Colonic mucosa (tissue), 4 donors: ENCODE measurements around the gene LYPD6B. TPM values are rescaled to one million over a fixed set of nuclear protein-coding genes. Genes with fewer than 3 reads are reported as not detected.

ENCODE experiments used
- DNase-seq: peaks from one replicate; pipeline ENCODE4 v3.0.0-alpha.2; 2020
- H3K27ac ChIP-seq: fragments of 200-600 bp; one replicate; pipeline ENCODE4 v1.8.0; 2021
- H3K27me3 ChIP-seq: fragments of 200-600 bp; one replicate; pipeline ENCODE4 v1.8.0; 2021
- H3K36me3 ChIP-seq: fragments of 200-600 bp; one replicate; pipeline ENCODE4 v1.8.0; 2021
- H3K4me1 ChIP-seq: fragments of 200-600 bp; one replicate; pipeline ENCODE4 v1.8.0; 2021; ENCODE audit warnings: mild to moderate bottlenecking
- H3K4me3 ChIP-seq: fragments of 200-600 bp; one replicate; pipeline ENCODE4 v1.8.0; 2021
- H3K9ac ChIP-seq, 2 donors: one replicate each; pipeline ENCODE4 v1.7.0; 2013; ENCODE audit warnings: control low read depth in 2 of 2, low read depth in 2 of 2, low read length in 2 of 2
- H3K9me3 ChIP-seq: fragments of 200-600 bp; one replicate; pipeline ENCODE4 v1.8.0; 2021
- intact Hi-C: fragments of 100-400 bp; cut with DNase I; formaldehyde crosslinking; loops from one replicate; pipeline ENCODE4 v1.14.1; 2022
- total RNA-seq, 2 donors: library from RNA; stranded (reverse); fragmentation: NEBNext Ultra II Directional in 1 of 2; extraction: Animal tissue kit (Norgen Biotek cat#: 25700) in 1 of 2; gene quantifications; one replicate each; pipeline ENCODE4 v1.2.1, GENCODE V29; 2021
- TF ChIP-seq, protein P1 (sequence below): fragments of 200-600 bp; IDR thresholded peaks from one replicate; pipeline ENCODE4 v1.8.0; 2022; ENCODE audit warnings: antibody characterized with exemption, mild to moderate bottlenecking
- donor health status: healthy.
- donor health status: DM: no; HTN: no; CAD: no.
- donor health status: DM: no; HTN: no; CAD: no.

Gene LYPD6B
- total RNA-seq, 2 donors from 2014 or later = 2.6 to 3.4 TPM

DNA sequence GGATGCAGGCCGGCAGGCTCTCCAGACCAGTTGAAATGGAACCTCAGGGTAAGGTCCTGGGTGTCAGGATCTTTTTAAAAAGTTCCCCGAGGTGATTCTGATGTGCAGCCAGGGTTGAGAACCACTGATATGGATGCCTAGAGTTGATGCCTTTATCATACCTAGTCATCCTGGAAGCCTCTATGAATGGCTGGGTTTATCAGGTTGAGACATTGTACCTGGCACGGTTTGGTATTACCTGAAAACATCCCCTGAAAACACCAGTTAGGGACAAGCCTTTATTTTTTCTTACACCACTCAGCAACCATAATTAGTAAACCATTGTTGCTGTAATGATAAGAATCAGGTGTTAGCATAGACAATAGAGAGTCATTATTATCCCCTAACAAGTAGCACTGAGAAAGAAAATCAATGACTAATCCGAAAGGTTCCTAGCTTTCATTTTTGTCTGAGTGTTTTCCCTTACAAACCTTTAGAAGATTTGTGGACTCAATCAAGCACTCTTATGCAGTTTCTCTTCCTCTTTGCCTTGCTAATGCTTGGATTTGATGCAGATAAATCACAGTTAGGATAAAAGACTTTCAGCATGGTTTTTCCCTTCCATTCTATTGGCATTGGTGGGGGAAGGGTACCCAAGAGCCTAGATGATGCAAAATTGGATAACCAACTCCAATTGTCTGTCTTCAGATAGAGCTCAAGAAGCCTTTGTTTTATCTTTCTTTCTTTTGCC lies 175.4 kb downstream of the LYPD6B start:
- no peak overlapping the region for H3K4me3 ChIP-seq
- no peaks in the 10 kb centered on the region for H3K27me3 ChIP-seq
- no peaks in the 10 kb centered on the region for H3K36me3 ChIP-seq
- intact Hi-C loops = no loop called here
- no peak overlapping the region for H3K9ac ChIP-seq
- no peak overlapping the region for H3K27ac ChIP-seq
- H3K9me3 ChIP-seq = no peaks in the 10 kb centered on the region
- DNase-seq = no peak
- TF ChIP-seq, protein P1, sequence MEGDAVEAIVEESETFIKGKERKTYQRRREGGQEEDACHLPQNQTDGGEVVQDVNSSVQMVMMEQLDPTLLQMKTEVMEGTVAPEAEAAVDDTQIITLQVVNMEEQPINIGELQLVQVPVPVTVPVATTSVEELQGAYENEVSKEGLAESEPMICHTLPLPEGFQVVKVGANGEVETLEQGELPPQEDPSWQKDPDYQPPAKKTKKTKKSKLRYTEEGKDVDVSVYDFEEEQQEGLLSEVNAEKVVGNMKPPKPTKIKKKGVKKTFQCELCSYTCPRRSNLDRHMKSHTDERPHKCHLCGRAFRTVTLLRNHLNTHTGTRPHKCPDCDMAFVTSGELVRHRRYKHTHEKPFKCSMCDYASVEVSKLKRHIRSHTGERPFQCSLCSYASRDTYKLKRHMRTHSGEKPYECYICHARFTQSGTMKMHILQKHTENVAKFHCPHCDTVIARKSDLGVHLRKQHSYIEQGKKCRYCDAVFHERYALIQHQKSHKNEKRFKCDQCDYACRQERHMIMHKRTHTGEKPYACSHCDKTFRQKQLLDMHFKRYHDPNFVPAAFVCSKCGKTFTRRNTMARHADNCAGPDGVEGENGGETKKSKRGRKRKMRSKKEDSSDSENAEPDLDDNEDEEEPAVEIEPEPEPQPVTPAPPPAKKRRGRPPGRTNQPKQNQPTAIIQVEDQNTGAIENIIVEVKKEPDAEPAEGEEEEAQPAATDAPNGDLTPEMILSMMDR = no peak
- no peaks in the 10 kb centered on the region for H3K4me1 ChIP-seq

DNA sequence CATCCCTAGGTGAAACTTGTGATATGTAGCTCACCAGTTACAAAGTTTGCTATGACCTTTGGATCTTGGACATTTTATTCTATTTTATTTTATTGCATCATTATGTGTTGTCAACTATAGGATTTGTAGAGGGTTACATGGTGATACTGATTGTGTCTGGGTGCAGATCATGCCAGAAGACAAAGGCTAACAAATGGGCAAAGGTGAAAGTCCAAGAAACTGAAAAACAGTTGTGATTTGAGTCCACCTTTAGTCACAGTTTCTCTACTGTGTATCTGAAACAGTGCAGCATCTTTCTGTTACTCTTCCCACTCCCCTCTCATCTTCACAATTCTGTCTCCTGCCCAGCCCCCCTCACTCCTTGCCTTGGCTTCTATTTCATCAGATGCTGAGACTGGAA lies 180.0 kb downstream of the LYPD6B start:
- Histone ChIP-seq H3K27ac (no peak overlapping the region), H3K9ac (no peak overlapping the region), H3K27me3 (no peaks in the 10 kb centered on the region), H3K36me3 (no peaks in the 10 kb centered on the region), H3K4me1 (no peaks in the 10 kb centered on the region), H3K4me3 (no peak overlapping the region), H3K9me3 (no peaks in the 10 kb centered on the region)
- TF ChIP-seq, protein P1 = no peak
- no peak for DNase-seq
- intact Hi-C loops = no loop called here

DNA sequence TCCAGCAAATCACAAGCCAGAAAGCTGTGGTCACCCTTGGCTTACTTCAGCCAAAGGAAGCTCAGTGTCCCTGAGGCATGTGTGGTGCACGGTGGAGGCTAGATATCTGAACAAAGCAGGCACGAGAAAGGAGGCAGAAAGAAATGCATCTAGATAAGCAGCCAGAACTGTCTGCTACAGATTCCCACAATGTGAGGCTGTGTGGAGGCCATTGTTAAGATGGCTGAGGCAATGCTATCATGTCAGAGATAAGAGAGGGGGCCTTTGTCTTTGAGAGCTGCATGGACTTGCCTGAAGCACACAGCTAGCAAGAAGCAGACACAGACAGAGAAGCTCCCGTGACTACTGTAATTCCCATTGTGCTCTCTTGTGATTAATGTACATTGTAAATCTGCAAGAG lies 181.4 kb downstream of the LYPD6B start:
- H3K9me3 ChIP-seq = no peaks in the 10 kb centered on the region
- H3K9ac ChIP-seq = no peak overlapping the region
- intact Hi-C loops = no loop called here
- H3K27ac ChIP-seq = no peak overlapping the region
- TF ChIP-seq, protein P1 = no peak
- no peak overlapping the region for H3K4me3 ChIP-seq
- no peaks in the 10 kb centered on the region for H3K27me3 ChIP-seq
- no peaks in the 10 kb centered on the region for H3K36me3 ChIP-seq
- H3K4me1 ChIP-seq = no peaks in the 10 kb centered on the region
- no peak for DNase-seq

DNA sequence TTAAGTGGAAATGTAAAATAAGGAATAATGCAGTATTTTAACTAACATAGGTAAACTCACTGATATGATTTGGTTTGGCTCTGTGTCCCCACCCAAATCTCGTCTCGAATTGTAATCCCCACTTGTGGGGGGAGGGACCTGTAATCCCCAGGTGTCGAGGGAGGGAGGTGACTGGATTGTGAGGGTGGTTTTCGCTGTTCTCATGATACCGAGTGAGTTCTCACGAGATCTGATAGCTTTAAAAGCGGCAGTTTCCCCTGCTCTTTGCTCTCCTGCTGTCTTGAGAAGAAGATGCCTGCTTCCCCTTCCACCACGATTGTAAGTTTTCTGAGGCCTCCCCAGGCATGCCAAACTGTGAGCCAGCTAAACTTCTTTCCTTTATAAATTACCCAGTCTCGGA lies 182.5 kb downstream of the LYPD6B start:
- no peak for DNase-seq
- no peaks in the 10 kb centered on the region for H3K36me3 ChIP-seq
- H3K27me3 ChIP-seq = no peaks in the 10 kb centered on the region
- H3K4me3 ChIP-seq = no peak overlapping the region
- no peaks in the 10 kb centered on the region for H3K4me1 ChIP-seq
- TF ChIP-seq, protein P1 = no peak
- no peak overlapping the region for H3K27ac ChIP-seq
- H3K9me3 ChIP-seq = no peaks in the 10 kb centered on the region
- intact Hi-C loops = no loop called here
- no peak overlapping the region for H3K9ac ChIP-seq

DNA sequence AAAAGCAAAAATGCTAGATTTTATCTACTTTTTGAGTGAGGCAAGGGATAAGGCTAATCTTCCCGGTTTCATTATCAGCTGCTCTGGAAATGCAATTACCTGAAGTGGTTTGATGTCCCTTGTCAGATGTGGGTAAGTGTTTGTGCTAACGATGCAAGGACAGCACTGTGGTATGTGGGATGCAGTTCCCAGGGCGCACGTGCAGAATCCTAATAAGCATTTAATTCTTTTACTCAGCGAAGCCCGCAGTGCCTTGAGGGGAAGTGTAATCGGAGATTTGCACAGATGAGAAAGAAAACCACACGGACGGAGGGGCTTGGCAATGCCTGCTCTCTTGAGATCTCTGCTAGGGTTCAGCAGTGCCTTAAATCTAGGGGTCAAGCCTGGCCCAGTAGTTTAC lies 183.4 kb downstream of the LYPD6B start:
- Histone ChIP-seq H3K36me3 (no peaks in the 10 kb centered on the region), H3K4me3 (no peak overlapping the region), H3K27me3 (no peaks in the 10 kb centered on the region), H3K9me3 (no peaks in the 10 kb centered on the region), H3K4me1 (no peaks in the 10 kb centered on the region), H3K9ac (no peak overlapping the region), H3K27ac (no peak overlapping the region)
- DNase-seq = no peak
- TF ChIP-seq, protein P1 = no peak
- intact Hi-C loops = no loop called here
